GM21529 (cell line): ENCODE measurements around the gene NXPH3.
A peak's percentile ranks its signal among the peaks of the same experiment; 100 is the strongest.
"Not testable (repeated sequence)": the region's sequence is repeated elsewhere in the genome, so short reads cannot be mapped to it uniquely, and the experiment has no call there.

Experiments used
- ATAC-seq: cut with Tn5 transposase; IDR thresholded peaks from one replicate; pipeline ENCODE4 v1.9.1; 2021; ENCODE audit not compliant: unreplicated experiment

NXPH3 gene

GRCh38 chr17:49554694-49555494 is 20.8 kb upstream of the NXPH3 start:
- ATAC-seq: no peak

GRCh38 chr17:49555495-49556222 is 20.0 kb upstream of the NXPH3 start:
- ATAC-seq: no peak

GRCh38 chr17:49556223-49556943 is 19.3 kb upstream of the NXPH3 start:
- ATAC-seq: no peak

GRCh38 chr17:49557312-49558024 is 18.2 kb upstream of the NXPH3 start:
- no peak for ATAC-seq

GRCh38 chr17:49564638-49565037 is 11.0 kb upstream of the NXPH3 start:
- no peak for ATAC-seq

- no peak for ATAC-seq
Measured at GRCh38 chr17:49565948-49566491, 9.7 kb upstream of the NXPH3 start.

GRCh38 chr17:49566668-49567071 is 9.0 kb upstream of the NXPH3 start:
- no peak for ATAC-seq

- ATAC-seq: no peak
Measured at GRCh38 chr17:49567104-49567521, 8.6 kb upstream of the NXPH3 start.

GRCh38 chr17:49567871-49568694 is 7.6 kb upstream of the NXPH3 start:
- ATAC-seq: peak; percentile 36

GRCh38 chr17:49568695-49569047 is 7.0 kb upstream of the NXPH3 start:
- not testable (repeated sequence) for ATAC-seq

- ATAC-seq: no peak
Measured at GRCh38 chr17:49570540-49571242, 5.0 kb upstream of the NXPH3 start.

GRCh38 chr17:49571283-49571682 is 4.4 kb upstream of the NXPH3 start:
- ATAC-seq: no peak

- no peak for ATAC-seq
Measured at GRCh38 chr17:49571764-49572163, 3.9 kb upstream of the NXPH3 start.

GRCh38 chr17:49572226-49572625 is 3.4 kb upstream of the NXPH3 start:
- no peak for ATAC-seq

- no peak for ATAC-seq
Measured at GRCh38 chr17:49572806-49573420, 2.8 kb upstream of the NXPH3 start.

- ATAC-seq: no peak
Measured at GRCh38 chr17:49573510-49574322, 2.0 kb upstream of the NXPH3 start.

GRCh38 chr17:49574323-49574781 is 1.3 kb upstream of the NXPH3 start:
- ATAC-seq: no peak
